Astrocyte (in vitro differentiated cells and primary cell): ENCODE results near the gene ATG9B.

Experiments used
- EZH2 ChIP-seq: IDR thresholded peaks from 2 replicates; pipeline ENCODE4 v1.6.1; 2012; ENCODE audit warnings: mild to moderate bottlenecking, low read length, inconsistent platforms; ENCODE audit not compliant: insufficient read depth
- TF ChIP-seq, protein P1 (sequence below): IDR thresholded peaks from 2 replicates; pipeline ENCODE4 v1.5.1; 2011; ENCODE audit warnings: low read depth, mild to moderate bottlenecking, inconsistent platforms, low read length, moderate library complexity; ENCODE audit not compliant: insufficient read depth

DNA sequence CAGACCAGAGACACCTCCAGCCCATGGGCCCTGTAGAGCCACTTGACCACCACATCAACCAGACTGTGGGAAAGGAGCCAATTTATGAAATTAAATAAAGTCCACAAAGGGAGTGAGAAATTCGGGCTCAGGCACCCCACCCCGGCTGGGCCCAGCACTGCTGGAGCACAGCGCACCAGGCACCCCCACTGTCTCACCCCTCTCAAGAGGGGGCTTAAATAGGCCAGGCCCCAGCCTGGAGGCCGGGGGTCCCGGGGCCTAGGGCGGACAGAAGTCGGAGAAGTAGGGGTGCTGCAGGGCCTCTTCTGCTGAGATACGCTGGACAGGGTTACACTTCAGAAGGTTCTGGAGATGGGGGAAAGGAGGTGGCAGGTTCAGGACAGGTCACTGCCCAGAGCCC is 29.5 kb upstream of the ATG9B start:
- TF ChIP-seq, protein P1, sequence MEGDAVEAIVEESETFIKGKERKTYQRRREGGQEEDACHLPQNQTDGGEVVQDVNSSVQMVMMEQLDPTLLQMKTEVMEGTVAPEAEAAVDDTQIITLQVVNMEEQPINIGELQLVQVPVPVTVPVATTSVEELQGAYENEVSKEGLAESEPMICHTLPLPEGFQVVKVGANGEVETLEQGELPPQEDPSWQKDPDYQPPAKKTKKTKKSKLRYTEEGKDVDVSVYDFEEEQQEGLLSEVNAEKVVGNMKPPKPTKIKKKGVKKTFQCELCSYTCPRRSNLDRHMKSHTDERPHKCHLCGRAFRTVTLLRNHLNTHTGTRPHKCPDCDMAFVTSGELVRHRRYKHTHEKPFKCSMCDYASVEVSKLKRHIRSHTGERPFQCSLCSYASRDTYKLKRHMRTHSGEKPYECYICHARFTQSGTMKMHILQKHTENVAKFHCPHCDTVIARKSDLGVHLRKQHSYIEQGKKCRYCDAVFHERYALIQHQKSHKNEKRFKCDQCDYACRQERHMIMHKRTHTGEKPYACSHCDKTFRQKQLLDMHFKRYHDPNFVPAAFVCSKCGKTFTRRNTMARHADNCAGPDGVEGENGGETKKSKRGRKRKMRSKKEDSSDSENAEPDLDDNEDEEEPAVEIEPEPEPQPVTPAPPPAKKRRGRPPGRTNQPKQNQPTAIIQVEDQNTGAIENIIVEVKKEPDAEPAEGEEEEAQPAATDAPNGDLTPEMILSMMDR, result no peak
- TF ChIP-seq EZH2, result no peak
